Posterior vena cava (tissue), 2 donors: ENCODE measurements around the gene SMIM43. TPM values are rescaled to one million over a fixed set of nuclear protein-coding genes. Genes with fewer than 3 reads are reported as not detected.

Experiments
- DNase-seq: peaks from one replicate; pipeline ENCODE4 v3.0.0-alpha.2; 2020; ENCODE audit warnings: low spot score
- intact Hi-C, 2 donors: fragments of 100-400 bp; cut with DNase I; formaldehyde crosslinking; loops; one replicate each; pipeline versions ENCODE4 v1.14.1 to v1.14.2; 2022 to 2023
- long read RNA-seq, 2 donors: library from polyadenylated mRNA; unstranded; transcript quantifications; one replicate each; pipeline ENCODE4 v2.0.0, GENCODE V29; 2020 to 2021
- total RNA-seq, 2 donors: library from RNA; stranded (reverse); fragmentation: NEBNext Ultra II Directional; extraction: Animal tissue kit (Norgen Biotek cat#: 25700); gene quantifications; one replicate each; pipeline ENCODE4 v1.2.1, GENCODE V29; 2021
- donor health status: DM: yes; HTN: yes; CAD: no.
- donor health status: DM: yes; HTN: yes; CAD: no.

Gene SMIM43
- total RNA-seq: not detected
- long read RNA-seq, donor 1: 0 reads
- long read RNA-seq, donor 2: 0 reads

- intact Hi-C loops: no loop called here
- no peak for DNase-seq
Observed at GRCh38 chr4:121764702-121765367, at the start of gene SMIM43. SMIM43 (minus strand) TSS chr4:121765164; CDS start chr4:121765105, 59 bp downstream.

DNA sequence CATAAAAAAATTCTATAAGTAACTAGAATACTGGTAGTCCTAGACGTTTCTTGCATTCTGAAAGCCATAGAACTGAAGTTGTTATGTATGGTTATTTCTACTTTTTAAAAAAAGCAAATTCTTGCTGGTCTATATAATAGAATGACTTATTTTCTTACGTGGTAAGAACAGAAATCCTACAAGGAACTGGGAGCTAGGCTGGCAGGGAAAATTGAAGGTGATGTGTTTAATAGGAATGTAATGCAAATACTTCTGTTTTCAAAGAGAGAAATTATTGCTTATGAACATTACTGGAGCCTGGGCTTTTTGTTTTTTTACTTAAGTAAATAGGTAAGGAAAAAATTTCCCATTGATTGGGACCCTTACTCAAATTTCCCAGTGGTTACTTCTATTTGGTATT, 49.8 kb upstream of the SMIM43 start:
- DNase-seq: no peak
- intact Hi-C loops: loop anchor here in 1 of 2 donors (5.0 kb wide), 1 partner anchor 428 kb away; no protein-coding TSS in a partner anchor

DNA sequence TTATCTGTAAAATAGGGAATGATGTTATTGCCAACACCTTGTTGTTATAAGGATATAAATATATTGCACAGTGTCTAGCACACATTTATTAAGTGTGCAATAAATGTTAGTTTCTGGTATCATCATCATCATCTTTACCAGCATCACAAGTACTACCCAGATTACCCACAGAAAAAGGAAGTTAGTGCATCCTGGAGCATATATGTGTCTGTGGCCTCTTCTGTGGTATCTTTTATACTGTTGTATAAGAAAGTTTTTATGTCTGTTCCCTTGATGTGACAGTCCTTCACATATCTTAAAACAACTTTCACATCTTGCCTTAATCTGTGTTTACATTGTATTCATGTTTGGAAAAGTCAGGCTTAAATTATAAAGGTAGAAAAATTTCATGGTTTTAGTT, 46.2 kb upstream of the SMIM43 start:
- intact Hi-C loops: no loop called here
- no peak for DNase-seq

DNA sequence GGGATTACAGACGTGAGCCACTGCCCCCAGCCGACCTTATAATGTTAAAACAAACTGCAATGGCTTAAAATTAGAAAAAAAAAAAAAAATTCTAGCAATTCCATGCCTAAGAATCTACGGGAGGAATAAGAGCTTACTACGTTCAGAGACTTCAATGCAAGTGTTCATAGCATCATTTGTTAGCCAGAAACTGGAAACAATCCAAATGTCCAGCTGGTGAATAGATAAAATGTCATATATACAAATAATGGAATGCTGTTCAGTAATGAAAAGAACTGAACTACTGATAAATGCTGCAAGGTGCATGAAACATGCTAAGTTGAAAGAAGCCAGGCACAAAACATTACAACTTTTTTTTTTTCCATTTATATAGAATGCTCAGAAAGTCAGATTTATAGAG, 41.4 kb upstream of the SMIM43 start:
- no peak for DNase-seq
- intact Hi-C loops: no loop called here

- no peak for DNase-seq
- intact Hi-C loops: no loop called here
Observed at GRCh38 chr4:121801715-121802075, 36.7 kb upstream of the SMIM43 start.

- peak; percentile 98 for DNase-seq
- intact Hi-C loops: no loop called here
Observed at GRCh38 chr4:121800961-121801714, 36.2 kb upstream of the SMIM43 start, which contains the start of gene EXOSC9. EXOSC9 (plus strand) TSS chr4:121801323; CDS start chr4:121801425, 102 bp downstream.

- intact Hi-C loops: no loop called here
- DNase-seq: no peak
Observed at GRCh38 chr4:121800638-121800960, 35.6 kb upstream of the SMIM43 start.

DNA sequence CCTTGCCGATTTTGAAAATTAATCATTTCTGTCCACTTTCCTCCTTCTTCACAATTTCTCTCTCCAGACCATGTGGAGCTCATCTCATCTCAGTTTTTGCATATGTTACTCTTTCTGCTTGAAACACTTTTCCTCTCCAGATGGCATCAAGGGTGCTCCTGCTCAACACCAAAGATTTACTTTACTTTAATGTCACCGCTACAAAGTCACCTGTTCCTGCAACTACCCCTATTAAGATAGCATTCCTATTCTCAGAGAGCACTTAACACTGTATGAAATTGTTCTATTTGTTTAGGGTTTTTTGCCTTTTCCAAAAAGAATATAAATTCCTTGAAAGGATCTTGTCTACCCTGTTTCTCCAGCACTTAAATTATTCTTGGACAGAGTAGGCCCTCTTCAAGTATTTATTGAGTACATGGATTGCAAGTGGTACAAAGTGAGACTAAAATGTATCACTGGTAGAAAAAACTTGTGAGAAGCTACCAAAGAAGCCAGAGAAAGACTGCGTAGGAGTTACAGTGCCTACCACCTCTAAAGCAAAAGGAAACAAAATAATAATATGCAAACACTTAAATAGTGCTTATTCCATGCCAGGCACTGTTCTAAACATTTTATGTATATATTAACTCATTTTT, 35.0 kb upstream of the SMIM43 start:
- intact Hi-C loops: no loop called here
- no peak for DNase-seq

GRCh38 chr4:121799208-121799823, 34.4 kb upstream of the SMIM43 start:
- intact Hi-C loops: no loop called here
- DNase-seq: no peak

DNA sequence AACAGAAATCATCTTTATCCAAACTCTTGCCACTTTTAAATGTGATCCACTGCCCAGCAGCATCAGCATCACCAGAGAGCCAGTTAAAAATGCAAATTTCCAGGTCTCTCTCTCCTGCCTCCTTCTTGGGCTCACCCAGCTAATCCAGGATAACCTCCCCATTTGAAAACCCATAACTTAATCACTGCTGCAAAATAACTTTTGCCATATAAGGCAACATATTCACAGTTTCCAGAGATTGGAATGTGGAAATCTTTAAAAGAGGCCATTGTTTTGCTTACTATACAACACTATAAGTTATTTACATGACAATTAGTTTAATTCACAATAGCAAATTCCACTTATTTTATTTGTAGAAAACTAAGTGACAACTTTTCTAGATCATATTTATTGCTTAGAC, 31.3 kb upstream of the SMIM43 start:
- DNase-seq: no peak
- intact Hi-C loops: no loop called here

DNA sequence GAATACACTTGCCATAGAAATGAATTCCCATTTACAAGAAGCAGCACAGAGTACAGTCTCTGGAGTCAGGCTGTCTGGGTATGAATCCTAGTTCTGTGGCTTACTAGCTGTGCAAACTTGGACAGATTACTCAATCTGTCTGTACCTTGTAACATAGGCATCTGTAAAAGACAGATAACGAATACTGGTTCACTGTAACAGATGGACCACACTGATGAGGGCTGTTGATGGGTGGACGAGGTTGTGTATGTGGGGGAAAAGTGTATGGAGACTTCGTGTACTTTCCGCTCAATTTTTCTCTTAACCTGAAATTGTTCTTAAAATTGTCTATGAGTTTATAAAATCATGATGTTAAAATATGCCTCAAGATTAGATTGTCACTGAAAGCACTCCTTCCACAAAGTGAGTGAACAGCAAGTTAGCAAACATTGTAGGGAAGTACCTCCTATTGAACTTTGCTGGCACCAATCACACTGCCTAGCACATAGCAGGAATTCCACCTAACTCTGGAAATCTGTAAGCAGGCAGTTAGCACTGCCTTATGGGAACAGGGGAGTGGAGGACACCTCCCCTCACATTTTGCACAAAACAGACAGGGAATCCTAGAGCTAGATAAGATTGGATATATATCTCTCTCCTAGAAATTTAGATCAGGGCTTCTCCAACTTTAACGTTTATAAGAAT, 29.7 kb upstream of the SMIM43 start:
- intact Hi-C loops: no loop called here
- no peak for DNase-seq

- no peak for DNase-seq
- intact Hi-C loops: no loop called here
Observed at GRCh38 chr4:121792966-121793365, 28.0 kb upstream of the SMIM43 start.

DNA sequence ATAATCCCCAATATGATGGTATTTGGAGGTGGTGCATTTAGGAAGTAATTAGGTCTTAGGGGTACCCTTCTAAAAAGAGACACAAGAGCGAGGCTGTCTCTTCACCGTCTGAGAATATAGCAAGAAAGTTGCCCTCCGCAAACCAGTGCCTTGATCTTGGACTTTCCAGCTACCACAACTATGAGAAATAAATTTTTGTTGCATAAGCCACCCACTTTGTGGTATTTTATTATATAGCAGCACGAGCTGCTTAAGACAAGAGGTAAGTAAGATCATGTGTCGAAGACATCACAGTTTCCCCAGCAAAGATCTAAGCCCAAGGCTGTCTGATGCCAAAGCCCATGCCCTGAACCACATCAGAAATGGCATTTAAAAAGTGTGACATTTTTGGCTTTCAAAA, 26.5 kb upstream of the SMIM43 start:
- intact Hi-C loops: no loop called here
- DNase-seq: no peak

- intact Hi-C loops: no loop called here
Observed at GRCh38 chr4:121790976-121791375, 26.0 kb upstream of the SMIM43 start.

GRCh38 chr4:121789960-121790829, 25.2 kb upstream of the SMIM43 start:
- intact Hi-C loops: no loop called here

More at GRCh38 chr4:121790976-121791375, 26.0 kb upstream of the SMIM43 start:
- DNase-seq: no peak

GRCh38 chr4:121789455-121789854, 24.5 kb upstream of the SMIM43 start:
- intact Hi-C loops: no loop called here
- DNase-seq: no peak

More at GRCh38 chr4:121789960-121790829, 25.2 kb upstream of the SMIM43 start:
- DNase-seq: no peak

DNA sequence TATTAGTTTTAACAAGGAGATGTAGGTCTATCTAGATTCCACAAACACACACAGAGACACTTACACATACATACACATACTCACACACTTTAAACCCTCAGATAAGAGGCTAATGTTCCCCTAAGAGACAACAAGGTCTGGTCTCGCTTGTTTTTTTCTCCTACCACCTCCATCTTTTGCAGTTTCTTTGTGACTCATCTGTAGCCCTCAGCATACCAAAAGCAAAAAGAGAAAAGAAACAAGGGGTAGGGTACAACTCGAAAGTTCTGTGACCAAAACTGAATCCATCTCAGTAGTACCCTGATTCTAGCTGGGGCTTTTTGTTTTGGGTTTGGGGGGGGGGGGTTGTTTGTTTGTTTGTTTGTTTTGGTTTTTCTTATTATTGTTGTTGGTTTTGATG, 23.9 kb upstream of the SMIM43 start:
- DNase-seq: no peak
- intact Hi-C loops: no loop called here

DNA sequence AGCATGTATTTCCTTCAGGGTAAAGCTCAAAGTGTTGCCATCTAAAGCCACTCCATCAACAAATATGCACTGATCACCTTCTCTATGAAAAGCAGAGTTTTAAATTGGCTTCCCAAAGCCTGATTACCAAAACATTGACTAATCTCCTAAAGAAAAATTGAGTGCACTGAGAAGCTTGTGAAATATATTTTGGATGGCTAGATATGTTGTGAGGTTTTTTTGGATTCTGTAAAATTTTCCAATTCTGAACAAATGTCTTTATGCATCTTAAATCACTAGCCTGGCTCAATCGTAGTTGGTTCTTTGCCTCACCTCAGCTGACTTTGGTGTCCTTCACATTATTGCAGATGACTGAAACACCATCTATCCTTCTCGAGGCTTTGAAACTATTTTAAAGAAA, 21.3 kb upstream of the SMIM43 start:
- intact Hi-C loops: no loop called here

DNA sequence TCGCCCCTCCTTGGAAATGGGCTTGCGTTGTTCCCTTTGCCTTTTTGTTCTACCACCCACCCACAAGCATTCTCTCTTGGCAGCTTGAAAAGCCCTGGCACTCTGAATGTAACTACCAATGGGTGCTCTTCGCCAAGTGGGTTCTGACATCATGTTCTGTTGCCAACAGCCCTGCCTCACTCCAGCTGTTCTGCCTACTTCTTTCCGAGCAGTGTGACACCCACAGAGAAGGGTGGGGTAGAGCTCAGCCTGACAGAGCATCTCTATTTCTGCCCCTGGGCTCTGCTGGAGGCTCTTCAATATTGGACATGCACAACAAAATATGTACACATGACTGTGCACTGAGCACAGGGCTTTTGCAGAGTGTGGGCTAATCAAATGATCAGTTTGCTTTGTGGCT, 20.5 kb upstream of the SMIM43 start:
- no peak for DNase-seq
- intact Hi-C loops: no loop called here

More for the DNA sequence above, 21.3 kb upstream of the SMIM43 start:
- no peak for DNase-seq
